ENCODE results near the gene RDH13.
"Not testable (repeated sequence)": the region's sequence is repeated elsewhere in the genome, so short reads cannot be mapped to it uniquely, and the experiment has no call there.

Gene RDH13

GRCh38 chr19:55015126-55015525 is 47.8 kb downstream of the RDH13 start:
- Mint-ChIP-seq H3K27ac (no peak overlapping the region), H3K4me3 (peak overlapping the region; percentile 29), H3K4me1 (ENCODE audit: low read depth) (peaks cover 4% of the 10 kb centered on the region), H3K27me3 (ENCODE audit: low read depth) (no peaks in the 10 kb centered on the region), H3K9me3 (peaks cover 7% of the 10 kb centered on the region), H3K36me3 (ENCODE audit: low read depth) (peaks cover 11% of the 10 kb centered on the region)
- no peak for DNase-seq (ENCODE audit: low spot score)

DNA sequence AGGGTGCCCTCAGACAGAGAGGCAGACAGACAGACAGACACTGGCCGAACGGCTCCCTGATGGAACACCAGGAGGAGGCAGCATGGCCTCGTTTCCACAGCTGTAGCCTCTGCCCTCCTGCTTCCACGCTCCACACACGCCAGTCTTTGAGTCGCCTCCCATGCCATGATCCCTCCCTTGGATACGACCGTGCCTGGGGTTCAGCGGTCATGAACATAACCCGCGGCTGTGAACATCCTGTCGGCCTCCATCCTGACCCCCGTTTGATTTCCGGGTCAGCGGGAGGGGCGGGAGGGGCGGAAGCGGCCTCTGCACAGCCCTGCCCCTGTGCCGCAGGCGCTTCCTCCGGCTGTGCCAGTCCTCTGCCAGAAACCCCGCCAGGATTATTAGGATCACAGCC is 48.2 kb downstream of the RDH13 start:
- peaks cover 4% of the 10 kb centered on the region for H3K4me1 Mint-ChIP-seq (ENCODE audit: low read depth)
- peak overlapping the region; percentile 29 for H3K4me3 Mint-ChIP-seq
- DNase-seq (ENCODE audit: low spot score): no peak
- H3K36me3 Mint-ChIP-seq (ENCODE audit: low read depth): peaks cover 11% of the 10 kb centered on the region
- peak overlapping the region; percentile 72 for H3K27ac Mint-ChIP-seq
- H3K27me3 Mint-ChIP-seq (ENCODE audit: low read depth): no peaks in the 10 kb centered on the region
- peaks cover 7% of the 10 kb centered on the region for H3K9me3 Mint-ChIP-seq

DNA sequence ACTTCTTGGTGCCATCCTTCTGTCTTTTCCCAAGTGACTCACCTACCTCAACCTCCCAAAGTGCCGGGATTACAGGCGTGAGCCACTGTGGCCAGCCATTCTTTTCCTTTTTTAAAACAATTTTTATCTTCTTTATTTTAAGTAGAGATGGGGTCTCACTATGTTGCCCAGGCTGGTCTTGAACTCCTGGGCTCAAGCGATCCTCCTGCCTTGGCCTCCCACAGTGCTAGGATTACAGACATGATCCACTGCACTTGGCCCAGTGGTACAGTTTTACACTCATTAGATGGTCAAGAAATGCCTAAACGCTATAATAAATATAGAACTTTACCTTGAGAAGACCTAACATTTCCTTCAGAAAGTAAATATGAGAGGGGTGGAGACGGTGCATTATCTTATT is 49.4 kb downstream of the RDH13 start:
- no peak overlapping the region for H3K27ac Mint-ChIP-seq
- no peak overlapping the region for H3K4me3 Mint-ChIP-seq
- peaks cover 4% of the 10 kb centered on the region for H3K4me1 Mint-ChIP-seq (ENCODE audit: low read depth)
- peaks cover 14% of the 10 kb centered on the region for H3K9me3 Mint-ChIP-seq
- peaks cover 17% of the 10 kb centered on the region for H3K36me3 Mint-ChIP-seq (ENCODE audit: low read depth)
- no peak for DNase-seq (ENCODE audit: low spot score)
- no peaks in the 10 kb centered on the region for H3K27me3 Mint-ChIP-seq (ENCODE audit: low read depth)

GRCh38 chr19:55012306-55012705 is 50.6 kb downstream of the RDH13 start:
- no peak for DNase-seq (ENCODE audit: low spot score)
- Mint-ChIP-seq H3K27ac (no peak overlapping the region), H3K36me3 (ENCODE audit: low read depth) (peaks cover 22% of the 10 kb centered on the region), H3K4me1 (ENCODE audit: low read depth) (peaks cover 7% of the 10 kb centered on the region), H3K4me3 (no peak overlapping the region), H3K27me3 (ENCODE audit: low read depth) (no peaks in the 10 kb centered on the region), H3K9me3 (peaks cover 25% of the 10 kb centered on the region)

- peaks cover 40% of the 10 kb centered on the region for H3K9me3 Mint-ChIP-seq
- not testable (repeated sequence) for H3K27ac Mint-ChIP-seq; DNase-seq (ENCODE audit: low spot score); H3K27me3 Mint-ChIP-seq (ENCODE audit: low read depth); H3K4me3 Mint-ChIP-seq
- H3K36me3 Mint-ChIP-seq (ENCODE audit: low read depth): peaks cover 28% of the 10 kb centered on the region
- peaks cover 16% of the 10 kb centered on the region for H3K4me1 Mint-ChIP-seq (ENCODE audit: low read depth)
These were observed 52.4 kb downstream of the RDH13 start for GRCh38 chr19:55010561-55010960.

- peaks cover 34% of the 10 kb centered on the region for H3K36me3 Mint-ChIP-seq (ENCODE audit: low read depth)
- not testable (repeated sequence) for DNase-seq (ENCODE audit: low spot score); H3K27ac Mint-ChIP-seq; H3K27me3 Mint-ChIP-seq (ENCODE audit: low read depth); H3K4me3 Mint-ChIP-seq
- peaks cover 52% of the 10 kb centered on the region for H3K9me3 Mint-ChIP-seq
- H3K4me1 Mint-ChIP-seq (ENCODE audit: low read depth): peaks cover 14% of the 10 kb centered on the region
These were observed 54.2 kb downstream of the RDH13 start for GRCh38 chr19:55008781-55009180.

DNA sequence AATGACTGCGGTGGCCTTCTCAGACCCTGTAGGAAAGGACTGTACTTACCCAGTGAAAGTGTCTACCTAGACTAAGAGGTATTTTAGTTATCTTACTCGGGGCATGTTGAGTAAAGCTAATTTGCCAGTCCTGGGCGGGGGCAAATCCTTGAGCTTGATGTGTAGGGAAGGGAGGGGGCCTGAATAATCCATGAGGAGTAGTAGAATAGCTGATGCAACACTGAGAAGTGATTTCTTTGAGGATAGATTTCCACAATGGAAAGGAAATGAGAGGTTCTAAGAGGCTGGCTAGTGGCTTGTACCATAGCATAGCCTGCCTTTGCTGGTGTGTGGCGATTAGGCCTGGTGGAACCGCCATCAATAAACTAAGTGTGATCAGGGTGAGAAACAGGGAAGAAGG is 54.8 kb downstream of the RDH13 start:
- peaks cover 37% of the 10 kb centered on the region for H3K36me3 Mint-ChIP-seq (ENCODE audit: low read depth)
- peaks cover 53% of the 10 kb centered on the region for H3K9me3 Mint-ChIP-seq
- H3K4me1 Mint-ChIP-seq (ENCODE audit: low read depth): peaks cover 14% of the 10 kb centered on the region
- H3K27me3 Mint-ChIP-seq (ENCODE audit: low read depth); DNase-seq (ENCODE audit: low spot score); H3K4me3 Mint-ChIP-seq; H3K27ac Mint-ChIP-seq: not testable (repeated sequence)

GRCh38 chr19:55007537-55007936 is 55.4 kb downstream of the RDH13 start:
- Mint-ChIP-seq H3K9me3 (peaks cover 53% of the 10 kb centered on the region), H3K36me3 (ENCODE audit: low read depth) (peaks cover 37% of the 10 kb centered on the region), H3K4me1 (ENCODE audit: low read depth) (peaks cover 14% of the 10 kb centered on the region), H3K4me3 (peak overlapping the region; percentile 56), H3K27ac (peak overlapping the region; percentile 11)
- not testable (repeated sequence) for H3K27me3 Mint-ChIP-seq (ENCODE audit: low read depth); DNase-seq (ENCODE audit: low spot score)

GRCh38 chr19:55006795-55007194 is 56.2 kb downstream of the RDH13 start:
- Mint-ChIP-seq H3K4me1 (ENCODE audit: low read depth) (peaks cover 14% of the 10 kb centered on the region), H3K4me3 (peak overlapping the region; percentile 56), H3K9me3 (peaks cover 56% of the 10 kb centered on the region), H3K36me3 (ENCODE audit: low read depth) (peaks cover 37% of the 10 kb centered on the region)
- H3K27ac Mint-ChIP-seq; DNase-seq (ENCODE audit: low spot score); H3K27me3 Mint-ChIP-seq (ENCODE audit: low read depth): not testable (repeated sequence)

DNA sequence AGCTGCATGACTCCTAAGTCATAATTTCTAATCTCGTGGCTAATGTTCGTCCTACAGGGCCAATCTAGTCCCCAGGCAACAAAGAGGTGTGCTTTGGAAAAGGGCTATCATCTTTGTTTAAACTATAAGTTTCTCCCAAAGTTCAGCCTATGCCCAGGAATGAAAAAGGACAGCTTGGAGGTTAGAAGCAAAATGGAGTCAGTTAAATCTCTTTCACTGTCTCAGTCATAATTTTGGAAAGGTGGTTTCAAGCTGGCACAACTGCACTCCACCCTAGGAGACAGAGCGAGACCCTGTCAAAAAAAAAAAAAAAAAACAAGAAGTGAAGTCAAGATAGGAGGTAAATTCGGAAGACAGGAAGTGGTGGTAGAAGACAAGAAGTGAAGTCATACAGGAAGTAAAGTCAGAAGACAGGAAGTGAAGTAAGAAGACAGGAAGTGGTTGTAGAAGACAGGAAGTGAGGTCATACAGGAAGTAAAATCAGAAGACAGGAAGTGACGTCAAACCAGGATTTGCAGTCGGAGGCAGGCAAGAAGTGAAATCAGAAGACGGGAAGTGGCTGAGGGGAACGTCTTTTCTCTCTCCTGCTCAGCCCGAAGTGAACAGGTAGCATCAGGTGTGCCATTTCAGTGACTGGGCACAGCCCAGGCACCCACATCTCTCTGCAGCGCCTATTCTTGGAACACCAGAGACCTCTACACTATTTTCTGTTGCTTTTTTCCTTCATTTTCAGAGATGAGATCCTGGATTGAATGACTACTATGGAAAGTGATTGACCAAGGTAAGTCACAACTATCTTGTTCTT is 57.1 kb downstream of the RDH13 start:
- DNase-seq (ENCODE audit: low spot score): peak; percentile 39
- H3K4me3 Mint-ChIP-seq: peak overlapping the region; percentile 80
- peaks cover 54% of the 10 kb centered on the region for H3K9me3 Mint-ChIP-seq
- H3K27me3 Mint-ChIP-seq (ENCODE audit: low read depth): peaks cover 2% of the 10 kb centered on the region
- H3K27ac Mint-ChIP-seq: peak overlapping the region; percentile 90
- H3K4me1 Mint-ChIP-seq (ENCODE audit: low read depth): peaks cover 12% of the 10 kb centered on the region
- peaks cover 36% of the 10 kb centered on the region for H3K36me3 Mint-ChIP-seq (ENCODE audit: low read depth)

DNA sequence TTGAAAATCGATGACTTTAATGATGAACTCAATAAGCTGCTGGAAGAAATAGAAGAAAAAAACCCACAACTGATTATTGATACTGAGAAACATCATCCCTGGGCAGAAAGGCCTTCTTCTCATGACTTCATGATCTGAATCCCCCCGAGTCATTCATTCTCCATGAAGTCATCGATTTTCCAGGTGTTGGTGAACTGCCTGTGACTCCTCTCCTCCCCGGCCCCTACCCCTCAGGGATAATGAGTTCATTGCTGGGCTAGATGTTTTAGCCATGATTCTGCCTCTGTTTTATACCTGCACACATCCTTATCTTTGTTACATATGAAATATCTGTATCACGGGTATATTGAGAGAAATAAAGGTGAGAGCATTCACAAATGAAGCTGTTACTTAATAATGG is 62.2 kb downstream of the RDH13 start:
- Mint-ChIP-seq H3K4me3 (no peak overlapping the region), H3K9me3 (peaks cover 25% of the 10 kb centered on the region), H3K4me1 (ENCODE audit: low read depth) (peaks cover under 1% of the 10 kb centered on the region), H3K27me3 (ENCODE audit: low read depth) (peaks cover 2% of the 10 kb centered on the region), H3K36me3 (ENCODE audit: low read depth) (peaks cover 22% of the 10 kb centered on the region), H3K27ac (no peak overlapping the region)
- no peak for DNase-seq (ENCODE audit: low spot score)

GRCh38 chr19:54998751-54999239 is 64.2 kb downstream of the RDH13 start:
- H3K4me3 Mint-ChIP-seq; H3K9me3 Mint-ChIP-seq; H3K27me3 Mint-ChIP-seq (ENCODE audit: low read depth); DNase-seq (ENCODE audit: low spot score); H3K4me1 Mint-ChIP-seq (ENCODE audit: low read depth); H3K27ac Mint-ChIP-seq: not testable (repeated sequence)
- H3K36me3 Mint-ChIP-seq (ENCODE audit: low read depth): peaks cover 13% of the 10 kb centered on the region

- Mint-ChIP-seq H3K27me3 (ENCODE audit: low read depth) (no peaks in the 10 kb centered on the region), H3K4me3 (no peak overlapping the region), H3K4me1 (ENCODE audit: low read depth) (no peaks in the 10 kb centered on the region), H3K27ac (no peak overlapping the region), H3K9me3 (no peaks in the 10 kb centered on the region), H3K36me3 (ENCODE audit: low read depth) (peaks cover 4% of the 10 kb centered on the region)
- DNase-seq (ENCODE audit: low spot score): no peak
These were observed 67.4 kb downstream of the RDH13 start for GRCh38 chr19:54995561-54995960.
